HepG2 (cell line): ENCODE measurements around the gene MTMR3. TPM values are rescaled to one million over a fixed set of nuclear protein-coding genes. Genes with fewer than 3 reads are reported as not detected.

Source experiments
- ATAC-seq: fragments of 200-7000 bp; cut with Tn5 transposase; 3 replicates; pipeline ENCODE4 v1.9.1; 2020; ENCODE audit warnings: mild to moderate bottlenecking, moderate library complexity
- BruUV-seq: library from RNA; stranded (reverse); fragments of 400-500 nt; replicated peaks from 2 replicates; lab custom pipeline; 2021; lab: Mats Ljungman, UMichigan
- CTCF ChIA-PET: fragments of 300-600 bp; formaldehyde crosslinking; extraction: SDS; loops from one replicate; lab custom pipeline; 2021; ENCODE audit warnings: low total read pairs, inconsistent platforms, low intra/inter-chr PET ratio; lab: Yijun Ruan, JAX
- POLR2A ChIA-PET: fragments of 350-600 bp; sonication (Branson Sonifier 250); formaldehyde crosslinking; loops from one replicate; lab custom pipeline; 2020; ENCODE audit warnings: antibody characterized with exemption, inconsistent platforms; lab: Yijun Ruan, JAX
- DNase-seq: peaks from one replicate; pipeline ENCODE4 v3.0.0-alpha.2; 2015; ENCODE audit warnings: low spot score
- FAIRE-seq: peaks from 3 replicates; lab custom pipeline; 2011; peaks lifted over from hg19 to GRCh38; lab: Jason Lieb, UNC
- H2AFZ ChIP-seq: one replicate; pipeline ENCODE4 v1.6.1; 2011; ENCODE audit warnings: low read length, inconsistent platforms
- H3K27ac ChIP-seq: fragments of 300-600 bp; 3 replicates; pipeline ENCODE4 v1.8.0; 2011; ENCODE audit warnings: mixed run types, mild to moderate bottlenecking, mixed read lengths, low read length, inconsistent platforms; ENCODE audit not compliant: insufficient read depth; ENCODE audit errors: extremely low read length
- H3K27me3 ChIP-seq, 2 experiments: fragments of 200-600 bp in 1 of 2; 2 replicates in 1 of 2; 3 replicates in 1 of 2; pipeline versions ENCODE4 v1.6.0 to v1.8.0; 2011; ENCODE audit warnings: low read length in 2 of 2, mild to moderate bottlenecking in 2 of 2, moderate library complexity in 2 of 2, inconsistent platforms in 1 of 2; ENCODE audit not compliant: insufficient read depth in 2 of 2, control insufficient read depth in 1 of 2
- H3K36me3 ChIP-seq, 2 experiments: fragments of 200-600 bp in 1 of 2; replicated peaks in 1 of 2; 2 replicates in 1 of 2; 3 replicates in 1 of 2; pipeline versions ENCODE4 v1.5.1 to v1.8.0; 2011; ENCODE audit warnings: low read length in 2 of 2, inconsistent platforms in 1 of 2; ENCODE audit not compliant: insufficient read depth in 2 of 2, control insufficient read depth in 1 of 2
- H3K4me1 ChIP-seq: 2 replicates; pipeline ENCODE4 v1.5.1; 2012; ENCODE audit warnings: low read length, inconsistent platforms; ENCODE audit not compliant: insufficient read depth
- H3K4me2 ChIP-seq: 2 replicates; pipeline ENCODE4 v1.6.0; 2011; ENCODE audit warnings: low read depth, low read length, inconsistent platforms
- H3K4me3 ChIP-seq, 3 experiments: fragments of 200-600 bp in 1 of 3; sonication (generic), shearing (Covaris generic) in 1 of 3; replicated peaks in 1 of 3; 2 replicates each; pipeline ENCODE4 v1.5.1; 2011 to 2016; ENCODE audit warnings: low read length in 3 of 3, inconsistent platforms in 2 of 3, low read depth in 2 of 3, mild to moderate bottlenecking in 2 of 3, control low read depth in 1 of 3, mixed read lengths in 1 of 3; ENCODE audit not compliant: insufficient read depth in 1 of 3
- H3K79me2 ChIP-seq: one replicate; pipeline ENCODE4 v1.6.1; 2011; ENCODE audit warnings: low read length, inconsistent platforms; ENCODE audit not compliant: insufficient read depth
- H3K9ac ChIP-seq: 2 replicates; pipeline ENCODE4 v1.6.0; 2011; ENCODE audit warnings: mild to moderate bottlenecking, low read depth, low read length, inconsistent platforms; ENCODE audit not compliant: insufficient read depth
- H3K9me3 ChIP-seq: 2 replicates; pipeline ENCODE4 v1.5.1; 2012; ENCODE audit warnings: mild to moderate bottlenecking, low read length
- H4K20me1 ChIP-seq: 2 replicates; pipeline ENCODE4 v1.6.0; 2011; ENCODE audit warnings: inconsistent platforms, mild to moderate bottlenecking, low read length, moderate library complexity; ENCODE audit not compliant: insufficient read depth
- AGO2 ChIP-seq: fragments of 200-400 bp; formaldehyde crosslinking; optimal IDR thresholded peaks from 2 replicates; pipeline ENCODE3; 2017; ENCODE audit warnings: mild to moderate bottlenecking, low read depth, low read length, moderate library complexity
- EED ChIP-seq: sonication (generic); formaldehyde crosslinking; IDR thresholded peaks from 2 replicates; pipeline ENCODE4 v1.5.0; 2020; ENCODE audit warnings: mild to moderate bottlenecking, missing genetic modification reagents
- ELF3 ChIP-seq: IDR thresholded peaks from 2 replicates; pipeline ENCODE4 v1.6.1; 2016; ENCODE audit warnings: missing genetic modification reagents, missing compliant biosample characterization
- HMG20A ChIP-seq: IDR thresholded peaks from 2 replicates; pipeline ENCODE4 v1.6.1; 2016; ENCODE audit warnings: borderline replicate concordance
- HOXA9 ChIP-seq: sonication (generic); formaldehyde crosslinking; IDR thresholded peaks from 2 replicates; pipeline ENCODE4 v1.8.1; 2022; ENCODE audit warnings: missing genetic modification reagents, mild to moderate bottlenecking, moderate library complexity, borderline replicate concordance
- KLF16 ChIP-seq, 2 experiments: sonication (generic) in 1 of 2; formaldehyde crosslinking in 1 of 2; IDR thresholded peaks; 2 replicates each; pipeline versions ENCODE4 v1.6.1 to v1.8.0; 2016 to 2023; ENCODE audit warnings: missing genetic modification reagents in 2 of 2, missing compliant biosample characterization in 1 of 2
- NCOR1 ChIP-seq: fragments of 200-600 bp; sonication (generic); IDR thresholded peaks from 2 replicates; pipeline ENCODE4 v1.7.0; 2017; ENCODE audit warnings: antibody characterized with exemption, low read length, borderline replicate concordance
- NR2F6 ChIP-seq, 2 experiments: IDR thresholded peaks; 2 replicates each; pipeline ENCODE4 v1.6.1; 2016; ENCODE audit warnings: antibody characterized with exemption in 1 of 2, mild to moderate bottlenecking in 1 of 2
- ZNF274 ChIP-seq: sonication (generic); formaldehyde crosslinking; IDR thresholded peaks from 2 replicates; pipeline ENCODE4 v1.5.1; 2020; ENCODE audit warnings: mild to moderate bottlenecking, missing genetic modification reagents
- ZNF329 ChIP-seq: sonication (generic); formaldehyde crosslinking; IDR thresholded peaks from 2 replicates; pipeline ENCODE4 v1.9.0; 2021; ENCODE audit warnings: low read depth, mild to moderate bottlenecking, missing genetic modification reagents
- ZNF674 ChIP-seq: sonication (generic); formaldehyde crosslinking; IDR thresholded peaks from 2 replicates; pipeline ENCODE4 v1.5.0; 2020; ENCODE audit warnings: low read depth, mild to moderate bottlenecking, missing genetic modification reagents
- WGBS: methylation state at CpG from one replicate; pipeline ENCODE4 v1.1.6; 2017; ENCODE audit warnings: low lambda C conversion rate; 5-methylcytosine and 5-hydroxymethylcytosine counted together
- in situ Hi-C: cut with HindIII; loops from 2 replicates; pipeline ENCODE4 v1.10.0; 2017; ENCODE audit warnings: low pct_unique_long_range_greater_than_20kb; ENCODE audit not compliant: extremely low pct_ligation_motif_present
- intact Hi-C: fragments of 100-400 bp; cut with micrococcal nuclease; formaldehyde crosslinking; loops from one replicate; pipeline ENCODE4 v1.10.0; 2022; ENCODE audit not compliant: unreplicated experiment
- polyA plus RNA-seq, 8 experiments: library from polyadenylated mRNA; depleted of rRNA in 3 of 8; stranded (reverse) in 7 of 8; unstranded in 1 of 8; fragments of >200 nt; fragmentation: Illumina TruSeq in 4 of 8; extraction: Trizol in 4 of 8; gene quantifications; 2 replicates each; pipeline versions ENCODE4 v1.2.1 to v1.2.3, GENCODE V29; 2011 to 2016; ENCODE audit warnings: low read depth in 4 of 8, missing spikeins in 1 of 8, mixed read lengths in 1 of 8; ENCODE audit not compliant: insufficient read depth in 1 of 8
- total RNA-seq, 5 experiments: library from RNA; depleted of rRNA; stranded (reverse); fragments of >200 nt; fragmentation: Illumina TruSeq; extraction: Trizol; gene quantifications; 2 replicates each; pipeline ENCODE4 v1.2.3, GENCODE V29; 2016; ENCODE audit warnings: low read depth in 1 of 5
- TF ChIP-seq, protein P1 (sequence below): sonication (generic); formaldehyde crosslinking; IDR thresholded peaks from 2 replicates; pipeline ENCODE4 v1.5.0; 2020; ENCODE audit warnings: mild to moderate bottlenecking, missing genetic modification reagents
- TF ChIP-seq, protein P2 (sequence below): sonication (generic); formaldehyde crosslinking; IDR thresholded peaks from 2 replicates; pipeline ENCODE4 v1.4.0; 2020; ENCODE audit warnings: missing genetic modification reagents, borderline replicate concordance
- TF ChIP-seq, protein P3 (sequence below), 2 experiments: sonication (generic) in 1 of 2; formaldehyde crosslinking in 1 of 2; IDR thresholded peaks; 2 replicates each; pipeline versions ENCODE4 v1.5.1 to v1.6.1; 2011 to 2020; ENCODE audit warnings: borderline replicate concordance in 1 of 2, low read depth in 1 of 2, low read length in 1 of 2, mild to moderate bottlenecking in 1 of 2, missing genetic modification reagents in 1 of 2, moderate library complexity in 1 of 2
- TF ChIP-seq, protein P4 (sequence below): sonication (generic); formaldehyde crosslinking; IDR thresholded peaks from 2 replicates; pipeline ENCODE4 v1.5.1; 2020; ENCODE audit warnings: missing genetic modification reagents, mild to moderate bottlenecking, borderline replicate concordance

MTMR3 gene
- total and polyA plus RNA-seq, 2 of the 13 experiments (the other 11 are each of a cell fraction or from before 2014, with no cell fraction given): 12.6 to 24.8 TPM

DNA sequence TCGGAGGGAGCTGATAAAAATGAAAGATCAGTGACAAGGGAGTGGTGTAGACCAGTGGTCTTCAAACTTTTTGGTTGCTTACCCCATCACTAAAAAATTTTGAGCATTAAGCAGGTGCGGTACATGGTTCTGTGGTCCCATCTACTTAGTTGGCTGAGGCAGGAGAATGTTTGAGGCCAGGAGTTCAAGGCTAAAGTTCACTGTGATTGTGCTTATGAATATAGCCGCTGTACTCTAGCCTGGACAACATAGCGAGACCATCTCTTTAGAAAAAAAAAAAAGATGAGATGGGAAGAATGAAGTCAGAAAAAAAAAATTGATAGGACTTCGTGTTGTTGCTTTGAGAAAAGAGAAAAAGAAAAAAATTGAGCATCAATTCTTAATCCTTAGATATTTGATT, 7.8 kb downstream of the MTMR3 start (continued):
- TF ChIP-seq, protein P1, sequence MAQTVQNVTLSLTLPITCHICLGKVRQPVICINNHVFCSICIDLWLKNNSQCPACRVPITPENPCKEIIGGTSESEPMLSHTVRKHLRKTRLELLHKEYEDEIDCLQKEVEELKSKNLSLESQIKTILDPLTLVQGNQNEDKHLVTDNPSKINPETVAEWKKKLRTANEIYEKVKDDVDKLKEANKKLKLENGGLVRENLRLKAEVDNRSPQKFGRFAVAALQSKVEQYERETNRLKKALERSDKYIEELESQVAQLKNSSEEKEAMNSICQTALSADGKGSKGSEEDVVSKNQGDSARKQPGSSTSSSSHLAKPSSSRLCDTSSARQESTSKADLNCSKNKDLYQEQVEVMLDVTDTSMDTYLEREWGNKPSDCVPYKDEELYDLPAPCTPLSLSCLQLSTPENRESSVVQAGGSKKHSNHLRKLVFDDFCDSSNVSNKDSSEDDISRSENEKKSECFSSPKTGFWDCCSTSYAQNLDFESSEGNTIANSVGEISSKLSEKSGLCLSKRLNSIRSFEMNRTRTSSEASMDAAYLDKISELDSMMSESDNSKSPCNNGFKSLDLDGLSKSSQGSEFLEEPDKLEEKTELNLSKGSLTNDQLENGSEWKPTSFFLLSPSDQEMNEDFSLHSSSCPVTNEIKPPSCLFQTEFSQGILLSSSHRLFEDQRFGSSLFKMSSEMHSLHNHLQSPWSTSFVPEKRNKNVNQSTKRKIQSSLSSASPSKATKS: no peak
- TF ChIP-seq, protein P2, sequence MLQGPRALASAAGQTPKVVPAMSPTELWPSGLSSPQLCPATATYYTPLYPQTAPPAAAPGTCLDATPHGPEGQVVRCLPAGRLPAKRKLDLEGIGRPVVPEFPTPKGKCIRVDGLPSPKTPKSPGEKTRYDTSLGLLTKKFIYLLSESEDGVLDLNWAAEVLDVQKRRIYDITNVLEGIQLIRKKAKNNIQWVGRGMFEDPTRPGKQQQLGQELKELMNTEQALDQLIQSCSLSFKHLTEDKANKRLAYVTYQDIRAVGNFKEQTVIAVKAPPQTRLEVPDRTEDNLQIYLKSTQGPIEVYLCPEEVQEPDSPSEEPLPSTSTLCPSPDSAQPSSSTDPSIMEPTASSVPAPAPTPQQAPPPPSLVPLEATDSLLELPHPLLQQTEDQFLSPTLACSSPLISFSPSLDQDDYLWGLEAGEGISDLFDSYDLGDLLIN (CRISPR knock-in tag): no peak
- TF ChIP-seq NR2F6 (IDR thresholded peaks at IDR 0.05) (0 out of 2 replicates have a peak, but pooled peaks have one; percentile 18), NR2F6 (CRISPR knock-in tag; IDR thresholded peaks at IDR 0.05) (peak; percentile 28; the same call in 1 of the 2 replicates)

DNA sequence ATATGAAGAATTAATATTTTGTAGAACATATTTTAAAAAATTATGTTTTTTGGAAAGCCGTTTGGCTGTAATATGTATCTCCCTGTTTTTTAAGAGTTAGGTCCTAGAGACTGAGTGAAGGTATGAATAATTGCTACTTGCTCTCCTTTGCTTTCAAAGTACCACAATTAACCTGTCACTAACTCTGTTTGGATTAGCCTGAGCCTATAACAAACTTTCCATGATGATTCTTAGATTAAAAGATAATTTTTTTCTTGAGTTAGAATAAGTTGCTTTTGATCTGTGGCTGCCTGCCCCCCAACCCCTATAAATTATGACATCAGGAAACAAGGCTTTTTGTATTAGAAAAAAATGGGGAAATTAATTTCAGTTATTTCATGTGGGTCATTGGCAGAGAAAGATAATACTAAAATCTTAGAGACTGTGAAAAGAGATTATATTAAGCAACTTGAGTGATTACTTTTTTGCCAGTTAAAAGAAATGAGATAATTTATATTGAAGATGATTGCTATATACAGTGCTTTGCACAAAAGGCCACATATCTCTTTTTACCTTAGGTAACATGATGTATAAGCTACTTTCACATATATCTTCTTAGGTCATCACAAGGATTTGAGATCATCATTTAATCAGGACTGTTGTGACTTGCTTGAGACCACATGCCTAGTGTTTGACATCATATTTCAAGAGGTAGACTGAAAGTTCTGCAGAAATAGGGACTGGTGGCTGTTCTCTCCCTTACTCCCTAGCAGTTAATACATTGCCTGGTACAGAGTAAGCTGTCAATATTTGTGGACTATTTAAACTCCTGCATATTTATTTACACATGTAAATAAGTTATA, 9.6 kb downstream of the MTMR3 start:
- Histone ChIP-seq H3K4me3 (no peak overlapping the region), H3K9ac (no peak overlapping the region), H3K36me3 (no peaks in the 10 kb centered on the region), H2AFZ (no peak overlapping the region), H3K79me2 (peaks cover 64% of the 10 kb centered on the region), H3K27ac (no peak overlapping the region), H3K4me1 (peaks cover 12% of the 10 kb centered on the region), H3K27me3 (no peaks in the 10 kb centered on the region), H3K4me2 (no peak overlapping the region), H3K9me3 (no peaks in the 10 kb centered on the region), H4K20me1 (peaks cover 6% of the 10 kb centered on the region; the same call in 1 of the 2 replicates)
- intact Hi-C loops (no loop called here), in situ Hi-C loops (no loop called here)
- ChIA-PET CTCF (no interaction called here), POLR2A (no interaction called here)
- no peak for ATAC-seq
- WGBS: 83% methylated on average over 1 of the region's 1 CpG
- no peak for FAIRE-seq
- BruUV-seq: TSS peak; percentile 17
- DNase-seq: no peak
- TF ChIP-seq ZNF674 (CRISPR knock-in tag) (no peak), NCOR1 (no peak), EED (CRISPR knock-in tag) (no peak), ZNF274 (CRISPR knock-in tag) (no peak), AGO2 (no peak), KLF16 (CRISPR knock-in tag; IDR thresholded peaks at IDR 0.05) (no peak), ELF3 (CRISPR knock-in tag) (no peak), HMG20A (CRISPR knock-in tag) (no peak), HOXA9 (no peak), ZNF329 (CRISPR knock-in tag) (no peak)
- TF ChIP-seq, protein P3, sequence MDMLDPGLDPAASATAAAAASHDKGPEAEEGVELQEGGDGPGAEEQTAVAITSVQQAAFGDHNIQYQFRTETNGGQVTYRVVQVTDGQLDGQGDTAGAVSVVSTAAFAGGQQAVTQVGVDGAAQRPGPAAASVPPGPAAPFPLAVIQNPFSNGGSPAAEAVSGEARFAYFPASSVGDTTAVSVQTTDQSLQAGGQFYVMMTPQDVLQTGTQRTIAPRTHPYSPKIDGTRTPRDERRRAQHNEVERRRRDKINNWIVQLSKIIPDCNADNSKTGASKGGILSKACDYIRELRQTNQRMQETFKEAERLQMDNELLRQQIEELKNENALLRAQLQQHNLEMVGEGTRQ (IDR thresholded peaks at IDR 0.05; ENCODE audit: low read depth, low read length): no peak
- TF ChIP-seq, protein P3 (CRISPR knock-in tag; IDR thresholded peaks at IDR 0.05; ENCODE audit: borderline replicate concordance): no peak
- TF ChIP-seq, protein P4, sequence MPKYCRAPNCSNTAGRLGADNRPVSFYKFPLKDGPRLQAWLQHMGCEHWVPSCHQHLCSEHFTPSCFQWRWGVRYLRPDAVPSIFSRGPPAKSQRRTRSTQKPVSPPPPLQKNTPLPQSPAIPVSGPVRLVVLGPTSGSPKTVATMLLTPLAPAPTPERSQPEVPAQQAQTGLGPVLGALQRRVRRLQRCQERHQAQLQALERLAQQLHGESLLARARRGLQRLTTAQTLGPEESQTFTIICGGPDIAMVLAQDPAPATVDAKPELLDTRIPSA (CRISPR knock-in tag): no peak
